ENCODE data around the gene ZNF311. TPM values are rescaled to one million over a fixed set of nuclear protein-coding genes. Genes with fewer than 3 reads are reported as not detected.
A peak's percentile ranks its signal among the peaks of the same experiment; 100 is the strongest.

The ZNF311 gene
- total RNA-seq, 2 experiments from 2014 or later, result 0.45 to 0.47 TPM

- DNase-seq (no peak), ATAC-seq (ENCODE audit: low read depth) (no peak)
- peaks cover 31% of the 10 kb centered on the region for H3K27me3 Mint-ChIP-seq
- peaks cover 28% of the 10 kb centered on the region for H3K4me1 Mint-ChIP-seq
- peaks cover 8% of the 10 kb centered on the region for H3K9me3 Mint-ChIP-seq
- H3K27ac Mint-ChIP-seq, result no peak overlapping the region
- peaks cover 13% of the 10 kb centered on the region for H3K36me3 Mint-ChIP-seq
- POLR2A ChIA-PET, result no interaction called here
- no peak overlapping the region for H3K4me3 Mint-ChIP-seq
Observed at GRCh38 chr6:29009358-29009757, 4.2 kb upstream of the ZNF311 start.

GRCh38 chr6:29008089-29008488 is 3.0 kb upstream of the ZNF311 start:
- DNase-seq (no peak), ATAC-seq (ENCODE audit: low read depth) (no peak)
- H3K4me3 Mint-ChIP-seq, result no peak overlapping the region
- H3K9me3 Mint-ChIP-seq, result peaks cover 8% of the 10 kb centered on the region
- H3K4me1 Mint-ChIP-seq, result peaks cover 31% of the 10 kb centered on the region
- peaks cover 10% of the 10 kb centered on the region for H3K36me3 Mint-ChIP-seq
- POLR2A ChIA-PET, result no interaction called here
- H3K27me3 Mint-ChIP-seq, result peaks cover 25% of the 10 kb centered on the region
- no peak overlapping the region for H3K27ac Mint-ChIP-seq

- DNase-seq (no peak), ATAC-seq (ENCODE audit: low read depth) (no peak)
- Mint-ChIP-seq H3K4me1 (peaks cover 2% of the 10 kb centered on the region), H3K4me3 (no peak overlapping the region), H3K27ac (no peak overlapping the region), H3K9me3 (no peaks in the 10 kb centered on the region), H3K36me3 (peaks cover 2% of the 10 kb centered on the region), H3K27me3 (peaks cover 10% of the 10 kb centered on the region)
- POLR2A ChIA-PET, result interaction anchor here (0.6 kb wide), 1 partner anchor 139 kb away, joined by 3 read pairs; no protein-coding TSS in a partner anchor
Observed at GRCh38 chr6:28996844-28997510, 8.1 kb downstream of the ZNF311 start.

- H3K4me3 Mint-ChIP-seq, result no peak overlapping the region
- peaks cover 8% of the 10 kb centered on the region for H3K27me3 Mint-ChIP-seq
- DNase-seq (no peak), ATAC-seq (ENCODE audit: low read depth) (no peak)
- H3K36me3 Mint-ChIP-seq, result peaks cover 2% of the 10 kb centered on the region
- peaks cover 2% of the 10 kb centered on the region for H3K4me1 Mint-ChIP-seq
- H3K9me3 Mint-ChIP-seq, result no peaks in the 10 kb centered on the region
- POLR2A ChIA-PET, result interaction anchor here (1.4 kb wide), 1 partner anchor 9 kb away, joined by 3 read pairs; no protein-coding TSS in a partner anchor
- no peak overlapping the region for H3K27ac Mint-ChIP-seq
Observed at GRCh38 chr6:28995093-28995650, 9.9 kb downstream of the ZNF311 start.

GRCh38 chr6:28988536-28989311 is 16.4 kb downstream of the ZNF311 start:
- peak overlapping the region; percentile 76 for H3K4me3 Mint-ChIP-seq
- DNase-seq (peak; percentile 83), ATAC-seq (ENCODE audit: low read depth) (peak; percentile 80)
- peaks cover 30% of the 10 kb centered on the region for H3K27me3 Mint-ChIP-seq
- POLR2A ChIA-PET, result interaction anchor here (0.6 kb wide), 1 partner anchor 699 kb away, joined by 3 read pairs; no protein-coding TSS in a partner anchor
- peak overlapping the region; percentile 49 for H3K27ac Mint-ChIP-seq
- H3K36me3 Mint-ChIP-seq, result no peaks in the 10 kb centered on the region
- no peaks in the 10 kb centered on the region for H3K9me3 Mint-ChIP-seq
- peaks cover 20% of the 10 kb centered on the region for H3K4me1 Mint-ChIP-seq

GRCh38 chr6:28985462-28986164 is 19.5 kb downstream of the ZNF311 start:
- peaks cover 36% of the 10 kb centered on the region for H3K4me1 Mint-ChIP-seq
- no peak overlapping the region for H3K27ac Mint-ChIP-seq
- peak overlapping the region; percentile 80 for H3K4me3 Mint-ChIP-seq
- no peaks in the 10 kb centered on the region for H3K9me3 Mint-ChIP-seq
- H3K36me3 Mint-ChIP-seq, result peaks cover 3% of the 10 kb centered on the region
- no peak for DNase-seq
- peaks cover 30% of the 10 kb centered on the region for H3K27me3 Mint-ChIP-seq
- POLR2A ChIA-PET, result interaction anchor here (1.3 to 1.4 kb wide), 2 partner anchors 10 to 33 kb away, joined by 3 read pairs; no protein-coding TSS in a partner anchor
- ATAC-seq (ENCODE audit: low read depth), result no peak

- peaks cover 45% of the 10 kb centered on the region for H3K27me3 Mint-ChIP-seq
- H3K4me1 Mint-ChIP-seq, result peaks cover 44% of the 10 kb centered on the region
- H3K4me3 Mint-ChIP-seq, result no peak overlapping the region
- H3K9me3 Mint-ChIP-seq, result no peaks in the 10 kb centered on the region
- DNase-seq (no peak), ATAC-seq (ENCODE audit: low read depth) (no peak)
- no peak overlapping the region for H3K27ac Mint-ChIP-seq
- peaks cover 3% of the 10 kb centered on the region for H3K36me3 Mint-ChIP-seq
- POLR2A ChIA-PET, result interaction anchor here (0.8 to 3.0 kb wide), 3 partner anchors 59 to 145 kb away, joined by 3 to 9 read pairs (median 4); no protein-coding TSS in a partner anchor
Observed at GRCh38 chr6:28983838-28984237, 21.3 kb downstream of the ZNF311 start.

GRCh38 chr6:28982476-28983266 is 22.4 kb downstream of the ZNF311 start:
- H3K4me3 Mint-ChIP-seq, result peak overlapping the region; percentile 91
- DNase-seq, result no peak
- H3K36me3 Mint-ChIP-seq, result peaks cover 3% of the 10 kb centered on the region
- no peaks in the 10 kb centered on the region for H3K9me3 Mint-ChIP-seq
- POLR2A ChIA-PET, result interaction anchor here (0.6 to 3.0 kb wide), 4 partner anchors 34 to 144 kb away, joined by 3 to 9 read pairs (median 4); no protein-coding TSS in a partner anchor
- peaks cover 50% of the 10 kb centered on the region for H3K27me3 Mint-ChIP-seq
- H3K4me1 Mint-ChIP-seq, result peaks cover 43% of the 10 kb centered on the region
- ATAC-seq (ENCODE audit: low read depth), result peak; percentile 23
- H3K27ac Mint-ChIP-seq, result peak overlapping the region; percentile 2

GRCh38 chr6:28981833-28982475 is 23.2 kb downstream of the ZNF311 start:
- DNase-seq (peak; percentile 78), ATAC-seq (ENCODE audit: low read depth) (peak; percentile 66)
- Mint-ChIP-seq H3K27ac (peak overlapping the region; percentile 87), H3K4me3 (peak overlapping the region; percentile 91), H3K36me3 (peaks cover 3% of the 10 kb centered on the region), H3K9me3 (no peaks in the 10 kb centered on the region), H3K4me1 (peaks cover 47% of the 10 kb centered on the region), H3K27me3 (peaks cover 49% of the 10 kb centered on the region)
- POLR2A ChIA-PET, result interaction anchor here (0.7 to 3.0 kb wide), 5 partner anchors 29 to 143 kb away, joined by 3 to 9 read pairs (median 3); no protein-coding TSS in a partner anchor

GRCh38 chr6:28981431-28981832 is 23.7 kb downstream of the ZNF311 start:
- peak; percentile 65 for DNase-seq
- ATAC-seq (ENCODE audit: low read depth), result peak; percentile 35
- Mint-ChIP-seq H3K9me3 (no peaks in the 10 kb centered on the region), H3K4me3 (peak overlapping the region; percentile 91), H3K27me3 (peaks cover 46% of the 10 kb centered on the region), H3K36me3 (peaks cover 3% of the 10 kb centered on the region), H3K4me1 (peaks cover 46% of the 10 kb centered on the region), H3K27ac (peak overlapping the region; percentile 87)
- POLR2A ChIA-PET, result interaction anchor here (0.7 to 3.0 kb wide), 6 partner anchors 30 to 839 kb away, joined by 3 to 9 read pairs (median 6); partner anchors contain the start of gene ZKSCAN8

- peaks cover 42% of the 10 kb centered on the region for H3K27me3 Mint-ChIP-seq
- peaks cover 41% of the 10 kb centered on the region for H3K4me1 Mint-ChIP-seq
- peak overlapping the region; percentile 91 for H3K4me3 Mint-ChIP-seq
Observed at GRCh38 chr6:28980852-28981430, 24.2 kb downstream of the ZNF311 start.

More at GRCh38 chr6:28980852-28981430, 24.2 kb downstream of the ZNF311 start:
- POLR2A ChIA-PET, result interaction anchor here (0.7 to 3.0 kb wide), 6 partner anchors 30 to 839 kb away, joined by 3 to 9 read pairs (median 6); partner anchors contain the start of gene ZKSCAN8
- DNase-seq, result peak; percentile 49
- H3K9me3 Mint-ChIP-seq, result no peaks in the 10 kb centered on the region
- H3K36me3 Mint-ChIP-seq, result peaks cover 3% of the 10 kb centered on the region
- peak; percentile 45 for ATAC-seq (ENCODE audit: low read depth)
- H3K27ac Mint-ChIP-seq, result peak overlapping the region; percentile 87
